ENCODE data around the gene SOX30. TPM values are rescaled to one million over a fixed set of nuclear protein-coding genes. Genes with fewer than 3 reads are reported as not detected.

The SOX30 gene
- total RNA-seq, 4 donors from 2014 or later: 0.16 to 0.75 TPM; not detected in 2

- Histone ChIP-seq H3K4me1 (peaks cover 0 to 23% (median 6%) of the 10 kb centered on the region in 4 donors), H3K27me3 (no peaks in the 10 kb centered on the region), H3K4me3 (no peak overlapping the region), H3K9me3 (no peaks in the 10 kb centered on the region), H3K36me3 (no peaks in the 10 kb centered on the region), H3K27ac (no peak overlapping the region)
- 84 to 86% methylated on average over 1 of the region's 1 CpG for WGBS, 2 donors (ENCODE audit: low coverage in 1 of 2)
- in situ Hi-C loops (cut with MboI; ENCODE audit: low pct_ligation_motif_present in 1 of 4, low pct_unique_long_range_greater_than_20kb in 1 of 4, low sequenced_read_pairs in 3 of 4): no loop called here
- no peak for DNase-seq
- intact Hi-C loops (cut with DNase I; ENCODE audit: low total_unique reads): no loop called here
- TF ChIP-seq POLR2AphosphoS5 (IDR thresholded peaks at IDR 0.05): no peak
- TF ChIP-seq CTCF (IDR thresholded peaks at IDR 0.05): no peak
Measured at GRCh38 chr5:157668356-157668755, 16.1 kb upstream of the SOX30 start.

DNA sequence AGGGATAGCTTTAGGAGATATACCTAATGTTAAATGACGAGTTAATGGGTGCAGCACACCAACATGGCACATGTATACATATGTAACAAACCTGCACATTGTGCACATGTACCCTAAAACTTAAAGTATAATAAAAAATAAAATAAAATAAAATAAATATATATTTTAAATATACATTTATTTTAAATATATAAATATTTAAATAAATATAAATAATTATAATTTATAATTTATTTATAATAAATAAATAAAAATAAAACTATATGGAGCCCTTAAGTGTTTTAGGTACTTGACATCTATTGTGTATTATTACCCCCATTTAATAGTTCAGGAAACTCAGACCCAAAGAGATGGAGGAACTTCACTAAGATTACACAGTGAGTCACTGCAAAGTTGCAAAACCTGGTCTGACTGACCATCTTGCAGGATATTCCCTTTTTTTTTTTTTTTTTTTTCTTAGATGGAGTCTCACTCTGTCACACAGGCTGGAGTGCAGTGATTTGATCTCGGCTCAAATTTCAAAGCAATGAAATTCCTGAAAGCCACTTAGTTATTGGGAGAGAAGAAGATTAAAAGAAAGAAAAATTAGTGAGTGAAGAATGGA is 13.3 kb upstream of the SOX30 start:
- TF ChIP-seq EP300 (IDR thresholded peaks at IDR 0.05; ENCODE audit: low read depth) (no peak), POLR2AphosphoS5 (IDR thresholded peaks at IDR 0.05) (no peak), POLR2A (IDR thresholded peaks at IDR 0.05) (no peak), CTCF (IDR thresholded peaks at IDR 0.05) (no peak)
- WGBS, 2 donors (ENCODE audit: low coverage in 1 of 2): 85 to 89% methylated on average over 2 of the region's 2 CpGs
- DNase-seq: no peak
- Histone ChIP-seq H3K9me3 (no peaks in the 10 kb centered on the region), H3K27me3 (no peaks in the 10 kb centered on the region), H3K4me1 (peaks cover 0 to 16% (median 4%) of the 10 kb centered on the region in 4 donors), H3K36me3 (no peaks in the 10 kb centered on the region), H3K27ac (no peak overlapping the region), H3K4me3 (no peak overlapping the region)
- in situ Hi-C loops (cut with MboI; ENCODE audit: low pct_ligation_motif_present in 1 of 4, low pct_unique_long_range_greater_than_20kb in 1 of 4, low sequenced_read_pairs in 3 of 4): no loop called here
- intact Hi-C loops (cut with DNase I; ENCODE audit: low total_unique reads): no loop called here

DNA sequence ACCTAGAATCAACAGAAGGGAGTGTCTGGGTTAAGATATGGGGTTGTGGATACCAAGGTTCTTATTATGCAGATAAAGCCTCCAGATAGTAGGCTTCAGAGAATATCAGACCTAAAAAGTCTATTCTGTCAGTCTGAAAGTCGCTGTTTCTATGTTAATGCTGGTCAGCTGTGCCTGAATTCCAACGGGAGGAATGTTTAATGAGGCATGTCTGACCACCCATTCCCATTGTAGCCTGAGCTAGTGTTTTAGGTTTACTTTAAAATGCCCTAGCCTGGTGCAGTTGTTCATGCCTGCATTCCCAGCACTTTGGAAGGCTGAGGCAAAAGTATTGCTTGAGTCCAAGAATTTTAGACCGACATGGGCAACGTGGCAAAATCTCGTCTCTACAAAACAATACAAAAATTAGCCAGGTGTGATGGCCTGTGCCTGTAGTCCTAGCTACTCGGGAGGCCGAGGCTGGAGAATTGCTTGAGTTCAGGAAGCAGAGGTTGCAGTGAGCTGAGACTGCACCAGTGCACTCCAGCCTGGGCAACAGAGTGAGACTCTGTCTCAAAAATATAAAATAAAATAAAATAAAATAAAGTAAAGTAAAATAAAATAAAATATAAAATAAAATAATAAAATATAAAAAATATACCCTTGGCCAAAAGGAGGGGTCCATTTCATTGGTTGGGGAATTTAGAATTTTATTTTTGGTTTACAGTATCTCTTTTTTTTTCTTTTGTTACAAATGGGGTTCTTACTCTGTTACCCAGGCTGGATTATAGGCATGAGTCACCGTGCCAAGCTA is 7.8 kb upstream of the SOX30 start:
- Histone ChIP-seq H3K9me3 (peaks cover 5 to 8% of the 10 kb centered on the region in 2 donors), H3K4me3 (no peak overlapping the region), H3K36me3 (no peaks in the 10 kb centered on the region), H3K4me1 (no peaks in the 10 kb centered on the region), H3K27me3 (no peaks in the 10 kb centered on the region), H3K27ac (no peak overlapping the region)
- intact Hi-C loops (cut with DNase I; ENCODE audit: low total_unique reads) (no loop called here), in situ Hi-C loops (cut with MboI; ENCODE audit: low pct_ligation_motif_present in 1 of 4, low pct_unique_long_range_greater_than_20kb in 1 of 4, low sequenced_read_pairs in 3 of 4) (no loop called here)
- TF ChIP-seq CTCF (IDR thresholded peaks at IDR 0.05) (no peak), POLR2A (IDR thresholded peaks at IDR 0.05) (no peak), EP300 (IDR thresholded peaks at IDR 0.05; ENCODE audit: low read depth) (no peak), POLR2AphosphoS5 (IDR thresholded peaks at IDR 0.05) (no peak)
- WGBS, 2 donors (ENCODE audit: low coverage in 1 of 2): 81 to 95% methylated on average over 2 to 8 of the region's 8 CpGs
- DNase-seq: no peak

GRCh38 chr5:157658893-157659292 is 6.7 kb upstream of the SOX30 start:
- in situ Hi-C loops (cut with MboI; ENCODE audit: low pct_ligation_motif_present in 1 of 4, low pct_unique_long_range_greater_than_20kb in 1 of 4, low sequenced_read_pairs in 3 of 4): no loop called here
- no peak for DNase-seq
- Histone ChIP-seq H3K27ac (no peak overlapping the region), H3K27me3 (no peaks in the 10 kb centered on the region), H3K4me3 (no peak overlapping the region), H3K36me3 (no peaks in the 10 kb centered on the region), H3K4me1 (no peaks in the 10 kb centered on the region), H3K9me3 (peaks cover 5 to 8% of the 10 kb centered on the region in 2 donors)
- TF ChIP-seq EP300 (IDR thresholded peaks at IDR 0.05; ENCODE audit: low read depth): no peak
- TF ChIP-seq POLR2AphosphoS5 (IDR thresholded peaks at IDR 0.05): no peak
- TF ChIP-seq POLR2A (IDR thresholded peaks at IDR 0.05): no peak
- TF ChIP-seq CTCF (IDR thresholded peaks at IDR 0.05): no peak
- intact Hi-C loops (cut with DNase I; ENCODE audit: low total_unique reads): no loop called here
- WGBS, 2 donors (ENCODE audit: low coverage in 1 of 2): 80% methylated on average over 1 of the region's 1 CpG

All from transverse colon (tissue), 4 donors.